Measurements from ENCODE around the gene C12orf57. TPM values are rescaled to one million over a fixed set of nuclear protein-coding genes. Genes with fewer than 3 reads are reported as not detected.

C12orf57 gene
- total and polyA plus RNA-seq, 9 of the 15 experiments (the other 6 are each of a cell fraction or from before 2014, with no cell fraction given) = 26.7 to 191 (median 107) TPM

DNA sequence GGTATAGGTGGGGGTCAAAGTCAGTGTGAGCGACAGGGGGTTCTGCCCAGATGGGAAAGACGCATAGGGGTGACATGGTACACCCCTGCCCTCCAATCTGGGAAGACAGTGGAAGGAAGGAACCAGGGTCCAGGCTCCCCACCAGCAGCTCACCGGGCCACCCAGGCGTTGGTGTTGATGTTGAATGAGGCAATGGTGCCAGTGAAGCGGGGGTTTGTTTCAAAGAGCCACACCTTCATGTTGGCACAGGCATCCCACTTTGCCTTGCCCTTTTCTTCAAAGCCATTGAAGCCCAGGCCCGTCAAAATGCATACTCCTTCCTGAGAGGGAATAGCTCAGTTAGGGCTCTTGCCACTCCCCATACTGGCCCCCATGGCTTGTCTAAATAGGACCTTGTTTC lies 34.4 kb downstream of the C12orf57 start:
- TF ChIP-seq C11orf30 (IDR thresholded peaks at IDR 0.05; ENCODE audit: low read depth) (no peak), CBFA2T2 (conservative IDR thresholded peaks at IDR 0.05) (no peak), ZNF311 (CRISPR knock-in tag; IDR thresholded peaks at IDR 0.05) (no peak), ZC3H4 (CRISPR knock-in tag; IDR thresholded peaks at IDR 0.05; ENCODE audit: borderline replicate concordance) (no peak), POLR2A (conservative IDR thresholded peaks at IDR 0.05) (0 out of 2 replicates have a peak, but pooled peaks have one; percentile 18), POLR2G (IDR thresholded peaks at IDR 0.05; ENCODE audit: low read depth, low read length) (0 out of 2 replicates have a peak, but pooled peaks have one; percentile 25), POLR2AphosphoS5 (IDR thresholded peaks at IDR 0.05; ENCODE audit: control insufficient read depth, insufficient read depth, low read depth, low read length) (0 out of 2 replicates have a peak, but pooled peaks have one; percentile 13), RBFOX2 (IDR thresholded peaks at IDR 0.05; ENCODE audit: low read depth, low read length) (0 out of 2 replicates have a peak, but pooled peaks have one; percentile 18), POLR2AphosphoS2 (IDR thresholded peaks at IDR 0.05; ENCODE audit: low read length) (peak; percentile 18; the same call in 1 of the 2 replicates), ADNP (tag; IDR thresholded peaks at IDR 0.05) (no peak)
- WGBS (ENCODE audit: insufficient coverage, low coverage, missing lambda C conversion rate) = 94% methylated on average over 5 of the region's 6 CpGs
- H3K79me2 ChIP-seq (ENCODE audit: control insufficient read depth, insufficient read depth, low read length) = peaks cover 12% of the 10 kb centered on the region
- CTCF ChIA-PET (ENCODE audit: low intra/inter-chr PET ratio) = no interaction called here
- intact Hi-C loops (cut with micrococcal nuclease) (no loop called here), in situ Hi-C loops (cut with MboI) (no loop called here)
- no peaks in the 10 kb centered on the region for H3K27me3 ChIP-seq (ENCODE audit: control insufficient read depth in 2 of 2, insufficient read depth in 2 of 2, low read length in 2 of 2)
- H3K9me3 ChIP-seq (replicated peaks; ENCODE audit: control insufficient read depth, insufficient read depth, low read depth, low read length) = no peaks in the 10 kb centered on the region
- no peaks in the 10 kb centered on the region for H3K9me1 ChIP-seq (ENCODE audit: control insufficient read depth, insufficient read depth, low read length)
- POLR2A ChIA-PET = interaction anchor here (0.6 to 1.4 kb wide), 7 partner anchors 8 to 327 kb away, joined by 3 to 5 read pairs (median 3); no protein-coding TSS in a partner anchor
- BruUV-seq (replicated peaks) = no TSS peak
- H3K4me3 ChIP-seq = no peak overlapping the region
- H3K36me3 ChIP-seq (ENCODE audit: control insufficient read depth, insufficient read depth, low read length) = peaks cover 94% of the 10 kb centered on the region
- H2AFZ ChIP-seq (ENCODE audit: low read depth, low read length) = no peak overlapping the region
- no peak overlapping the region for H3K4me2 ChIP-seq (ENCODE audit: insufficient read depth, low read length)
- no peaks in the 10 kb centered on the region for H4K20me1 ChIP-seq (replicated peaks; ENCODE audit: control insufficient read depth, insufficient read depth, low read length)
- ATAC-seq (no peak), DNase-seq (ENCODE audit: extremely low read depth in 1 of 4, low spot score in 3 of 4) (no peak), FAIRE-seq (no peak)
- no peak overlapping the region for H3K9ac ChIP-seq (ENCODE audit: insufficient read depth in 1 of 2, low read depth in 2 of 2, low read length in 2 of 2)
- peak overlapping the region; percentile 57; the same call in 1 of the 3 replicates for H3K27ac ChIP-seq (ENCODE audit: extremely low read depth, low read depth, low read length)
- peaks cover 0 to 4% of the 10 kb centered on the region in 2 experiments; a peak in 1 of 5 replicates for H3K4me1 ChIP-seq (replicated peaks in 1 of 2; ENCODE audit: control insufficient read depth in 2 of 2, insufficient read depth in 2 of 2, low read length in 2 of 2)
